ENCODE measurements around the gene ERGIC1. TPM values are rescaled to one million over a fixed set of nuclear protein-coding genes. Genes with fewer than 3 reads are reported as not detected.

ERGIC1 gene
- total and polyA plus RNA-seq, 2 experiments from 2014 or later = 25.2 to 92.2 TPM

DNA sequence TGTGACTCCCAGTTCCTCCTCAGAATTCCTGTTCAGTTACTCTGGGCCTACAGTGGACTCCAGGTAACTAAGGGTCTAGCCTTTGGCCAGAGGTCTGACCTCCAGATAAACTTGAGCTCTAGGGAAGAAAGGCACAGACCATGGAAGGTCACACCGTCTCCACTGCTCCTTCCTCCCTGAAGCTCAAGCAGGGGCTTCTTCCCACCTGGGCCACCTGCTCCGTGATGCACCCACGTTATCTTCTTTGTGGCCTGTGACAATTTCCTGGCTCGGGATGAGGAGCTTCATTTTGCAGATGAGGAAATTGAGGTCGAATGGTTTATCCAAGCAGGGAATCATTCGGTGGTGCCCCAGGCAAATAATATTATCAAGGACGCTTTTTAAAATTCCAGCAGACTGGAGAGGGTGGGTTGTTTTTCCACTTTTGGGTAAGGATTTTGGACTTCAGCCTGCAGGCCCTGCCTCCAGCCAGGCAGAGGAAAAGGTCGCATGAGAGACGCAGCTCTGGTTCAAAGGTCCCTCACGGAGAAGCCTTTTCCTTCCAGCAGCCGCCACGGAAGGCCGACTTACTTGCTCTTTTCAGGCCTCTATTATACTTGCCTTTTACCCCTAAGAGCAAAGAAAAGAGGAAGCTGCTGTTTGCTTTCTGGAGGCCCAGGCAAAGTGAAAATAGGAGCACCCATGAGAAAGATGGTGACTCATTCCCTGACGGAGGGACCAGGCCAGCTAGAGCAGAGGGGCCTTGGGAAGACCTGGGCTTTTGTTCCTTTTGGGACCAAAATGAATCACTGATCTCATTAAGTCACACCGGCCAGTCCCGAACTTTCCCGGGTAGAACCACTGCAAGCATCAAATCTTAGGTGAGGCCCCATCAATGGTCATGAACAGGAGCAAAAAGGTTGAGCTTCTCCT lies 40.2 kb upstream of the ERGIC1 start:
- DNase-seq (ENCODE audit: low spot score) (no peak), ATAC-seq (no peak)
- Histone ChIP-seq H3K4me2 (no peak overlapping the region), H3F3A (replicated peaks; ENCODE audit: low read depth) (no peaks in the 10 kb centered on the region), H3K4me3 (no peak overlapping the region), H4K20me1 (replicated peaks; ENCODE audit: insufficient read depth) (no peaks in the 10 kb centered on the region; the same call in 1 of the 2 replicates), H3K79me2 (replicated peaks; ENCODE audit: insufficient read depth) (no peaks in the 10 kb centered on the region), H3K27ac (ENCODE audit: low read depth) (no peak overlapping the region), H3K27me3 (ENCODE audit: insufficient read depth) (no peaks in the 10 kb centered on the region), H2AFZ (peak overlapping the region; percentile 28; the same call in 1 of the 2 replicates), H3K36me3 (ENCODE audit: insufficient read depth) (no peaks in the 10 kb centered on the region), H3K4me1 (ENCODE audit: insufficient read depth) (peaks cover 12% of the 10 kb centered on the region; the same call in 1 of the 2 replicates), H3K9me2 (ENCODE audit: insufficient read depth) (no peaks in the 10 kb centered on the region)
- Mint-ChIP-seq H3K4me3 (no peak overlapping the region), H3K4me1 (peaks cover 11% of the 10 kb centered on the region), H3K9me3 (no peaks in the 10 kb centered on the region), H3K27ac (no peak overlapping the region), H3K27me3 (ENCODE audit: insufficient read depth, low read depth, poor library complexity) (peaks cover 8% of the 10 kb centered on the region), H3K36me3 (ENCODE audit: low read depth) (no peaks in the 10 kb centered on the region)
- no peak for TF ChIP-seq EZH2 (IDR thresholded peaks at IDR 0.05; ENCODE audit: low read depth, unreplicated experiment)
- no peak for TF ChIP-seq JUNB (IDR thresholded peaks at IDR 0.05; ENCODE audit: unreplicated experiment)
- TF ChIP-seq, protein P1, sequence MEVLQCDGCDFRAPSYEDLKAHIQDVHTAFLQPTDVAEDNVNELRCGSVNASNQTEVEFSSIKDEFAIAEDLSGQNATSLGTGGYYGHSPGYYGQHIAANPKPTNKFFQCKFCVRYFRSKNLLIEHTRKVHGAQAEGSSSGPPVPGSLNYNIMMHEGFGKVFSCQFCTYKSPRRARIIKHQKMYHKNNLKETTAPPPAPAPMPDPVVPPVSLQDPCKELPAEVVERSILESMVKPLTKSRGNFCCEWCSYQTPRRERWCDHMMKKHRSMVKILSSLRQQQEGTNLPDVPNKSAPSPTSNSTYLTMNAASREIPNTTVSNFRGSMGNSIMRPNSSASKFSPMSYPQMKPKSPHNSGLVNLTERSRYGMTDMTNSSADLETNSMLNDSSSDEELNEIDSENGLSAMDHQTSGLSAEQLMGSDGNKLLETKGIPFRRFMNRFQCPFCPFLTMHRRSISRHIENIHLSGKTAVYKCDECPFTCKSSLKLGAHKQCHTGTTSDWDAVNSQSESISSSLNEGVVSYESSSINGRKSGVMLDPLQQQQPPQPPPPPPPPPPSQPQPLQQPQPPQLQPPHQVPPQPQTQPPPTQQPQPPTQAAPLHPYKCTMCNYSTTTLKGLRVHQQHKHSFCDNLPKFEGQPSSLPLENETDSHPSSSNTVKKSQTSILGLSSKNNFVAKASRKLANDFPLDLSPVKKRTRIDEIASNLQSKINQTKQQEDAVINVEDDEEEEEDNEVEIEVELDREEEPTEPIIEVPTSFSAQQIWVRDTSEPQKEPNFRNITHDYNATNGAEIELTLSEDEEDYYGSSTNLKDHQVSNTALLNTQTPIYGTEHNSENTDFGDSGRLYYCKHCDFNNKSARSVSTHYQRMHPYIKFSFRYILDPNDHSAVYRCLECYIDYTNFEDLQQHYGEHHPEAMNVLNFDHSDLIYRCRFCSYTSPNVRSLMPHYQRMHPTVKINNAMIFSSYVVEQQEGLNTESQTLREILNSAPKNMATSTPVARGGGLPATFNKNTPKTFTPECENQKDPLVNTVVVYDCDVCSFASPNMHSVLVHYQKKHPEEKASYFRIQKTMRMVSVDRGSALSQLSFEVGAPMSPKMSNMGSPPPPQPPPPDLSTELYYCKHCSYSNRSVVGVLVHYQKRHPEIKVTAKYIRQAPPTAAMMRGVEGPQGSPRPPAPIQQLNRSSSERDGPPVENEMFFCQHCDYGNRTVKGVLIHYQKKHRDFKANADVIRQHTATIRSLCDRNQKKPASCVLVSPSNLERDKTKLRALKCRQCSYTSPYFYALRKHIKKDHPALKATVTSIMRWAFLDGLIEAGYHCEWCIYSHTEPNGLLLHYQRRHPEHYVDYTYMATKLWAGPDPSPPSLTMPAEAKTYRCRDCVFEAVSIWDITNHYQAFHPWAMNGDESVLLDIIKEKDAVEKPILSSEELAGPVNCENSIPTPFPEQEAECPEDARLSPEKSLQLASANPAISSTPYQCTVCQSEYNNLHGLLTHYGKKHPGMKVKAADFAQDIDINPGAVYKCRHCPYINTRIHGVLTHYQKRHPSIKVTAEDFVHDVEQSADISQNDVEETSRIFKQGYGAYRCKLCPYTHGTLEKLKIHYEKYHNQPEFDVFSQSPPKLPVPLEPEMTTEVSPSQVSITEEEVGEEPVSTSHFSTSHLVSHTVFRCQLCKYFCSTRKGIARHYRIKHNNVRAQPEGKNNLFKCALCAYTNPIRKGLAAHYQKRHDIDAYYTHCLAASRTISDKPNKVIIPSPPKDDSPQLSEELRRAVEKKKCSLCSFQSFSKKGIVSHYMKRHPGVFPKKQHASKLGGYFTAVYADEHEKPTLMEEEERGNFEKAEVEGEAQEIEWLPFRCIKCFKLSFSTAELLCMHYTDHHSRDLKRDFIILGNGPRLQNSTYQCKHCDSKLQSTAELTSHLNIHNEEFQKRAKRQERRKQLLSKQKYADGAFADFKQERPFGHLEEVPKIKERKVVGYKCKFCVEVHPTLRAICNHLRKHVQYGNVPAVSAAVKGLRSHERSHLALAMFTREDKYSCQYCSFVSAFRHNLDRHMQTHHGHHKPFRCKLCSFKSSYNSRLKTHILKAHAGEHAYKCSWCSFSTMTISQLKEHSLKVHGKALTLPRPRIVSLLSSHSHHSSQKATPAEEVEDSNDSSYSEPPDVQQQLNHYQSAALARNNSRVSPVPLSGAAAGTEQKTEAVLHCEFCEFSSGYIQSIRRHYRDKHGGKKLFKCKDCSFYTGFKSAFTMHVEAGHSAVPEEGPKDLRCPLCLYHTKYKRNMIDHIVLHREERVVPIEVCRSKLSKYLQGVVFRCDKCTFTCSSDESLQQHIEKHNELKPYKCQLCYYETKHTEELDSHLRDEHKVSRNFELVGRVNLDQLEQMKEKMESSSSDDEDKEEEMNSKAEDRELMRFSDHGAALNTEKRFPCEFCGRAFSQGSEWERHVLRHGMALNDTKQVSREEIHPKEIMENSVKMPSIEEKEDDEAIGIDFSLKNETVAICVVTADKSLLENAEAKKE (CRISPR knock-in tag; IDR thresholded peaks at IDR 0.05) = no peak
- TF ChIP-seq CREB1 (CRISPR knock-in tag; IDR thresholded peaks at IDR 0.05; ENCODE audit: low read depth) = no peak
- TF ChIP-seq, protein P2, sequence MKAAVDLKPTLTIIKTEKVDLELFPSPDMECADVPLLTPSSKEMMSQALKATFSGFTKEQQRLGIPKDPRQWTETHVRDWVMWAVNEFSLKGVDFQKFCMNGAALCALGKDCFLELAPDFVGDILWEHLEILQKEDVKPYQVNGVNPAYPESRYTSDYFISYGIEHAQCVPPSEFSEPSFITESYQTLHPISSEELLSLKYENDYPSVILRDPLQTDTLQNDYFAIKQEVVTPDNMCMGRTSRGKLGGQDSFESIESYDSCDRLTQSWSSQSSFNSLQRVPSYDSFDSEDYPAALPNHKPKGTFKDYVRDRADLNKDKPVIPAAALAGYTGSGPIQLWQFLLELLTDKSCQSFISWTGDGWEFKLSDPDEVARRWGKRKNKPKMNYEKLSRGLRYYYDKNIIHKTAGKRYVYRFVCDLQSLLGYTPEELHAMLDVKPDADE (IDR thresholded peaks at IDR 0.05) = no peak
- no peak for TF ChIP-seq NANOG (IDR thresholded peaks at IDR 0.05; ENCODE audit: borderline replicate concordance)
- no peak for TF ChIP-seq POLR2AphosphoS5 (IDR thresholded peaks at IDR 0.05; ENCODE audit: low read depth)
- TF ChIP-seq ZNF331 (CRISPR knock-in tag; IDR thresholded peaks at IDR 0.05; ENCODE audit: low read depth) = no peak
- no peak for TF ChIP-seq ZNF114 (CRISPR knock-in tag; IDR thresholded peaks at IDR 0.05)
- no peak for TF ChIP-seq STAT1 (IDR thresholded peaks at IDR 0.05; ENCODE audit: unreplicated experiment)
- TF ChIP-seq, protein P3, sequence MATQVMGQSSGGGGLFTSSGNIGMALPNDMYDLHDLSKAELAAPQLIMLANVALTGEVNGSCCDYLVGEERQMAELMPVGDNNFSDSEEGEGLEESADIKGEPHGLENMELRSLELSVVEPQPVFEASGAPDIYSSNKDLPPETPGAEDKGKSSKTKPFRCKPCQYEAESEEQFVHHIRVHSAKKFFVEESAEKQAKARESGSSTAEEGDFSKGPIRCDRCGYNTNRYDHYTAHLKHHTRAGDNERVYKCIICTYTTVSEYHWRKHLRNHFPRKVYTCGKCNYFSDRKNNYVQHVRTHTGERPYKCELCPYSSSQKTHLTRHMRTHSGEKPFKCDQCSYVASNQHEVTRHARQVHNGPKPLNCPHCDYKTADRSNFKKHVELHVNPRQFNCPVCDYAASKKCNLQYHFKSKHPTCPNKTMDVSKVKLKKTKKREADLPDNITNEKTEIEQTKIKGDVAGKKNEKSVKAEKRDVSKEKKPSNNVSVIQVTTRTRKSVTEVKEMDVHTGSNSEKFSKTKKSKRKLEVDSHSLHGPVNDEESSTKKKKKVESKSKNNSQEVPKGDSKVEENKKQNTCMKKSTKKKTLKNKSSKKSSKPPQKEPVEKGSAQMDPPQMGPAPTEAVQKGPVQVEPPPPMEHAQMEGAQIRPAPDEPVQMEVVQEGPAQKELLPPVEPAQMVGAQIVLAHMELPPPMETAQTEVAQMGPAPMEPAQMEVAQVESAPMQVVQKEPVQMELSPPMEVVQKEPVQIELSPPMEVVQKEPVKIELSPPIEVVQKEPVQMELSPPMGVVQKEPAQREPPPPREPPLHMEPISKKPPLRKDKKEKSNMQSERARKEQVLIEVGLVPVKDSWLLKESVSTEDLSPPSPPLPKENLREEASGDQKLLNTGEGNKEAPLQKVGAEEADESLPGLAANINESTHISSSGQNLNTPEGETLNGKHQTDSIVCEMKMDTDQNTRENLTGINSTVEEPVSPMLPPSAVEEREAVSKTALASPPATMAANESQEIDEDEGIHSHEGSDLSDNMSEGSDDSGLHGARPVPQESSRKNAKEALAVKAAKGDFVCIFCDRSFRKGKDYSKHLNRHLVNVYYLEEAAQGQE (IDR thresholded peaks at IDR 0.05; ENCODE audit: unreplicated experiment) = no peak
- TF ChIP-seq, protein P4, sequence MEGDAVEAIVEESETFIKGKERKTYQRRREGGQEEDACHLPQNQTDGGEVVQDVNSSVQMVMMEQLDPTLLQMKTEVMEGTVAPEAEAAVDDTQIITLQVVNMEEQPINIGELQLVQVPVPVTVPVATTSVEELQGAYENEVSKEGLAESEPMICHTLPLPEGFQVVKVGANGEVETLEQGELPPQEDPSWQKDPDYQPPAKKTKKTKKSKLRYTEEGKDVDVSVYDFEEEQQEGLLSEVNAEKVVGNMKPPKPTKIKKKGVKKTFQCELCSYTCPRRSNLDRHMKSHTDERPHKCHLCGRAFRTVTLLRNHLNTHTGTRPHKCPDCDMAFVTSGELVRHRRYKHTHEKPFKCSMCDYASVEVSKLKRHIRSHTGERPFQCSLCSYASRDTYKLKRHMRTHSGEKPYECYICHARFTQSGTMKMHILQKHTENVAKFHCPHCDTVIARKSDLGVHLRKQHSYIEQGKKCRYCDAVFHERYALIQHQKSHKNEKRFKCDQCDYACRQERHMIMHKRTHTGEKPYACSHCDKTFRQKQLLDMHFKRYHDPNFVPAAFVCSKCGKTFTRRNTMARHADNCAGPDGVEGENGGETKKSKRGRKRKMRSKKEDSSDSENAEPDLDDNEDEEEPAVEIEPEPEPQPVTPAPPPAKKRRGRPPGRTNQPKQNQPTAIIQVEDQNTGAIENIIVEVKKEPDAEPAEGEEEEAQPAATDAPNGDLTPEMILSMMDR (conservative IDR thresholded peaks at IDR 0.05; ENCODE audit: low read depth in 2 of 2) = no peak
- TF ChIP-seq EZH2phosphoT487 (IDR thresholded peaks at IDR 0.05; ENCODE audit: unreplicated experiment) = no peak
